OCI-LY3 (cell line): ENCODE results near the gene TMEM247.

Source experiments
- EZH2phosphoT487 ChIP-seq: fragments of 200-600 bp; shearing (Covaris generic); IDR thresholded peaks from 2 replicates; pipeline ENCODE4 v1.6.1; 2018; ENCODE audit warnings: antibody characterized with exemption, mixed run types, low read depth
- TF ChIP-seq, protein P1 (sequence below): fragments of 200-600, 300-600 bp; sonication (generic); IDR thresholded peaks from 2 replicates; pipeline ENCODE4 v1.5.1; 2014; ENCODE audit warnings: antibody characterized with exemption, low read length, low read depth

DNA sequence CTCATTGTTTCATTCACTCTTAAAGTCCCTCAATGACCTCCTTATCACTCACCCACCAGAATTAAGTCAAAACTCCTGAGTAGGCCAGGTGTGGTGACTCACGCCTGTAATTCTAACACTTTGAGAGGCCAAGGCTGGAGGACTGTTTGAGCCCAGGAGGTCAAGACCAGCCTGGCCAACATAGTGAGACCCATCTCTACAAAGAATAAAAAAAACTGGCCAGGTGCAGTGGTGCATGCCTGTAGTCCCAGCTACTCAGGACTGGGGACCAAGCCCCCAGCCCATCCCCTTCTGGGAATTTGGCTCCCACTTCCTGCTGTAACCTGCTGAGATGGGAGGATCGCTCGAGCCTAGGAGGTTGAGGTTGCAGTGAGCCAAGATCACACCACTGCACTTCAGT is 28.9 kb downstream of the TMEM247 start:
- TF ChIP-seq, protein P1, sequence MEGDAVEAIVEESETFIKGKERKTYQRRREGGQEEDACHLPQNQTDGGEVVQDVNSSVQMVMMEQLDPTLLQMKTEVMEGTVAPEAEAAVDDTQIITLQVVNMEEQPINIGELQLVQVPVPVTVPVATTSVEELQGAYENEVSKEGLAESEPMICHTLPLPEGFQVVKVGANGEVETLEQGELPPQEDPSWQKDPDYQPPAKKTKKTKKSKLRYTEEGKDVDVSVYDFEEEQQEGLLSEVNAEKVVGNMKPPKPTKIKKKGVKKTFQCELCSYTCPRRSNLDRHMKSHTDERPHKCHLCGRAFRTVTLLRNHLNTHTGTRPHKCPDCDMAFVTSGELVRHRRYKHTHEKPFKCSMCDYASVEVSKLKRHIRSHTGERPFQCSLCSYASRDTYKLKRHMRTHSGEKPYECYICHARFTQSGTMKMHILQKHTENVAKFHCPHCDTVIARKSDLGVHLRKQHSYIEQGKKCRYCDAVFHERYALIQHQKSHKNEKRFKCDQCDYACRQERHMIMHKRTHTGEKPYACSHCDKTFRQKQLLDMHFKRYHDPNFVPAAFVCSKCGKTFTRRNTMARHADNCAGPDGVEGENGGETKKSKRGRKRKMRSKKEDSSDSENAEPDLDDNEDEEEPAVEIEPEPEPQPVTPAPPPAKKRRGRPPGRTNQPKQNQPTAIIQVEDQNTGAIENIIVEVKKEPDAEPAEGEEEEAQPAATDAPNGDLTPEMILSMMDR: no peak
- TF ChIP-seq EZH2phosphoT487: no peak
